NCI-H460 (cell line): ENCODE data around the gene OR9Q2. TPM values are rescaled to one million over a fixed set of nuclear protein-coding genes. Genes with fewer than 3 reads are reported as not detected.
"Not testable (repeated sequence)": the region's sequence is repeated elsewhere in the genome, so short reads cannot be mapped to it uniquely, and the experiment has no call there.

Source experiments
- DNase-seq: peaks from one replicate; pipeline ENCODE4 v3.0.0-alpha.2; 2016; ENCODE audit warnings: low read depth; ENCODE audit errors: extremely low read depth
- polyA plus RNA-seq: library from polyadenylated mRNA; depleted of rRNA; stranded (reverse); fragments of >200 nt; gene quantifications from 2 replicates; pipeline ENCODE4 v1.2.3, GENCODE V29; 2014; cell fraction: nucleus; rRNA removed
- total RNA-seq: library from RNA; depleted of rRNA; stranded (reverse); fragments of >200 nt; shearing (Covaris generic); gene quantifications from 2 replicates; pipeline ENCODE4 v1.2.3, GENCODE V29; 2014; rRNA removed

OR9Q2 gene, protein sequence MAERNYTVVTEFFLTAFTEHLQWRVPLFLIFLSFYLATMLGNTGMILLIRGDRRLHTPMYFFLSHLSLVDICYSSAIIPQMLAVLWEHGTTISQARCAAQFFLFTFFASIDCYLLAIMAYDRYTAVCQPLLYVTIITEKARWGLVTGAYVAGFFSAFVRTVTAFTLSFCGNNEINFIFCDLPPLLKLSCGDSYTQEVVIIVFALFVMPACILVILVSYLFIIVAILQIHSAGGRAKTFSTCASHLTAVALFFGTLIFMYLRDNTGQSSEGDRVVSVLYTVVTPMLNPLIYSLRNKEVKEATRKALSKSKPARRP
- not detected in 2 replicates for total RNA-seq
- not detected in 2 replicates for polyA plus RNA-seq

DNA sequence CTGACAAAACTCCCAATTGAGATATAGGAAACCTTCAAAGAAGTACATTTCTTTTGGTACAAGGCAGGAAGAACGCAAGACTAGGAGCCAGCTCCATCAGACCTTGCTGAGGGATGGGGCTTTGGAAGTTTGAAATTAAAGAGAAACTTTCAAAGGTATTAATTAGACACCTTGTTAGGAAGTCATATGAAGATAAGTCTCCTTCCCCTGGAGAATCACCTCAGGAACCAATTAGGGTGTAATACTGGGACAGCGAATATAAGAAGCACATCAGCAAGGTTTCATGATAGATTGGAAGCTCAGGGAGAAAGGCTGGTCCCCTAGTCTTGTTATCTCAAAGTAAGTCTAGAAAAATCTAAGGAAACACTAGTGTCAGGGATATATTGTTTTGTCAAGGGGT is at the start of gene OR9Q2:
TSS of gene OR9Q2 (plus strand) at position 301 of the 400 bp plus-strand sequence. CDS start 1,421 bp downstream, outside the sequence.
- DNase-seq: no peak

DNA sequence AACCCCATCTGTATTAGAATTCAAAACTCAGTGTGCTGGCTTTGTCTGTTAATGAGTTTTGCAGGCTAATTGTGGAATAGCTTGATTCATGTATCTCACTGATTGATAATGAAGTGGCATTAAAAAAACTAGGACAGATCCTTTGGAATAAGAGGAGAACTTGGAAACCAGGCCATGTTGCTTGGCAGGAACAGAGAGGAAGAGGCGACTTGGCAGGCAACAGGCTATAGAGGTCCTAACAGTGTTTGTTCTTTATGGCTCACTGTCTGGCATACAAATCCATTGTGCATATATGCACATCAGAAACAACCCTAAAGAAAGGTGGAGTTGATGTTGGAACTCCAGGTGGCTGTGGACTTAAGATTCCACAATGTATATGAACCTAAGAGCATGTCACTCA is 46.1 kb upstream of the OR9Q2 start:
- DNase-seq: no peak

DNA sequence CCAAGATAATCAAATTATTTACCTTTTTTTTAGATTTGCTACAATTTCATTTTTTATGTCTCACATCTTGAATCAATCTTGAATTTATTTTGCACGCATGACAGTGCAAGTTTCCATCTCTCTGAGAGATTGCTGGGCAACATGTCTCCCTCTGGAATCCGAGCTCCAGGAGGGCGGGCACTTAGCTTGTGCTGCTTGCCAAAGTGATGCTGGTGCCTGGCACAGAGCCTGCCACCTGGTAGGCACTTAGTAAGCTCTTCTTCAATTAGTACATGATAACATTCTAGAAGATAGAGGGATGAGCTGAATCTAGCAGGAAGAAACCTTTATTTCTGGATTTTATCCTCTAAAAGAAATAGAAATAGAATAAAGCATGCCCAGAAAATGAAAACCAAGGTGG is 36.1 kb upstream of the OR9Q2 start:
- DNase-seq: no peak

DNA sequence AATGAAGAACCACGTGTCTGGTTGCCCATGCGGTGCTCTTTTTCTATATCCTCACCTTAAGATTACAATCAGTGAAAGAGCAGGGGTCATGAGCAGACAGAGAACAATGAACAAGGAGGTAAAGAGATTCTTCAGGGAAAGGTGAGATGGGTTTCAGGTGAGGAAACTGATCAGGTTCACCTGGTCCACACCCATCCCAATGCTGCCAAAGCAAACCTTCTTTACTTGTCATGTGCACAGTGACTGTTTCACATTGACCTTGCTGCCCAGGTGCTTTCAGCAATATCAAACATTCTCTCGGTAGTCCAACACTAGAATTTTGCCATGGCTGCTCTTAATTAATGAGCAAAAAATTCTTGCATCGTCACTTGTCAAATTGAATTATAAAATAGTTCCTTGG is 24.5 kb upstream of the OR9Q2 start:
- DNase-seq: no peak

DNA sequence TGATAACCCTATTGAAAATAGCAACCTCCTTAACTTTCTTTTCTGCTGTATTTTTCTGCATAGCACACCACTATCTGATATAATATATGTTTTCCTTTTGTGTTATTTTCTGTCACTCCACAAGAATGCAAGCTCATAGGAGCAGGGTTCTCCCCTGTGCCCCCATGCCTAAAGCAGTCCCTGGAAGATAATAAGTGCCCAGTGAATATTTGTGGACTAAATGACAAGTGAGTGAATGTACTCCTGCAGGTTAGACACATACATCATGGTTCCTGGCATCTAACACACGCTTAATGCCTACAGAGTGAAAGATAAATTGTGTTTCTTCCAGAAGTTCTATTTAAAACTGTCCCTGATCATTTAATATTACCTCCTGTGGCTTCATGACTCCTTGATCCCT is 23.9 kb upstream of the OR9Q2 start:
- no peak for DNase-seq

DNA sequence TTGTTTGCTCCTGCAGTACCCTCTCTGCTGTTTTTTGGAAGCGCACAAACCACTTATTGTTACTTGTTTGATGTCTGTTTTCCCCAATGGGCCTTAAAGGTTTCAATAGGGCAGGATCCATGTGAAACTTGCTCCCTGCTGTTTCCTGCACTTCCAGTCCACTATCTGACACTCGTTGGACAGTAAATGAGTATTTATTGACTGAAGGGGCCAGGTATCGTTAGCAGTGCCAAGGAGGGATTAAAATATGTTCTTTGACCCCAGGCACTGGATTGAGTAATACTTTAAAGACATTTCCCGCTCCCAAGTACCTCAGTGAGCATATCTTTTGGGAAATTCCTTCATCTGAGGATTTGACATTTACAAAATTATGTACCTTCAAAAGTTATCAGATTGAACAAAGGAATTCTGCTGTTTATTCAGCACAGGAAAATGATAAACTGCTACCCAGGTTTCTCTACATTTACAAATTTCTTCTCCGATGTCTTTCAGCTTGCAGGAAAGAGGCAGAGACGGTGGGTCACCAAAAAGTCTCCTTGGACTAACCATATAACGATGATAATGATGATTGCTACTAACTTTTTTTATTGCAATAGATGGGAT is 23.3 kb upstream of the OR9Q2 start:
- no peak for DNase-seq

DNA sequence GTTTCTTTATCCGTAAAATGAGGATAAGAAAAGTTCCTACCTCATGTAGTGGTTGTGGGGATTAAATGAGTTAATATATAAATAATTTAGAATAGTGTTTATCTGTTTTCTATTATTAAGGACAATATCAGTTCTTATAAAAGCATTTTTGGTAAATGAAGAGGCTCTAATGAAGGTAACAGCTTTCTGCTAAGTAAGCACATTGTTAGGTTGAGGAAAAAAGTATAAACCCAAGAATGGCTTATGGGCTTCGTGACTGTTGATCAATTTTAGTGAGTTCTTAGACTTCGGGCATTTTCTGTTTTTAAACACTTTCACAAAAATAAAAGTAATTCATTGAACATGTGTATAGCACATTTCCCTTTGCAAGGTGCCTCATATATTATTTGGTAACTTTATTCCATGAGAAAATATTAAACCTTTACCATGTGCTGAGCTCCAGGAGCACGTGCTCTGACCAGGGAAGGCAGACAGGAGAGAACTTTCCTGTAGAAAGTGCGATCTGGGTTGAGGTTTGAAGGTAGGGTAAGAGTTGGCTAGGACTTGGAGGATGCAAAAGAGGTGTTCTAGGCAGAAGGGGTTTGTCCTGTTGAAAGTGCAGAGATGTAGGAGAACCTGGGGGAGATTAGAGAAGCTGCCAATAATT is 11.3 kb upstream of the OR9Q2 start:
- DNase-seq: no peak

DNA sequence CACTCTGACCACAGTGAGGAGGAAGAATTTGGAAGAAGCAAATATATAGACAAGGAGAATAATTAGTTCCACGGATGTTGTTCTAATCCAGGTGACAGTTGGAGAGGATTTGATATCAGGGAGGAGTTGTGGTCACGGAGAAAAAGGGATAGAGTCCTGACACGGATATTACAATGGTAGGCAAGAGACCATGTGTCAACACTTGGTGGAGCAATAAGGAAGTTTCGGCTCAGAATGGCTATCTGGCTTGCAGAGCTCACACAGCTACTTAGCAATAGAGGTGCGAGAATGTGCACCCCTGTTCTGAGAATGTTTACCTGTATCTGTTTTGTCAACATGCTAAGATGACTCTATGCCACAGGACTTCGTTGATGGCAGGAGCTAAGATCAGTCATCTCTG is 10.4 kb upstream of the OR9Q2 start:
- no peak for DNase-seq

DNA sequence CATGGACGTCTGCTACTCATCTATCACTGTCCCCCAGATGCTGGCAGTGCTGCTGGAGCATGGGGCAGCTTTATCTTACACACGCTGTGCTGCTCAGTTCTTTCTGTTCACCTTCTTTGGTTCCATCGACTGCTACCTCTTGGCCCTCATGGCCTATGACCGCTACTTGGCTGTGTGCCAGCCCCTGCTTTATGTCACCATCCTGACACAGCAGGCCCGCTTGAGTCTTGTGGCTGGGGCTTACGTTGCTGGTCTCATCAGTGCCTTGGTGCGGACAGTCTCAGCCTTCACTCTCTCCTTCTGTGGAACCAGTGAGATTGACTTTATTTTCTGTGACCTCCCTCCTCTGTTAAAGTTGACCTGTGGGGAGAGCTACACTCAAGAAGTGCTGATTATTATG is 9.2 kb upstream of the OR9Q2 start:
- no peak for DNase-seq

DNA sequence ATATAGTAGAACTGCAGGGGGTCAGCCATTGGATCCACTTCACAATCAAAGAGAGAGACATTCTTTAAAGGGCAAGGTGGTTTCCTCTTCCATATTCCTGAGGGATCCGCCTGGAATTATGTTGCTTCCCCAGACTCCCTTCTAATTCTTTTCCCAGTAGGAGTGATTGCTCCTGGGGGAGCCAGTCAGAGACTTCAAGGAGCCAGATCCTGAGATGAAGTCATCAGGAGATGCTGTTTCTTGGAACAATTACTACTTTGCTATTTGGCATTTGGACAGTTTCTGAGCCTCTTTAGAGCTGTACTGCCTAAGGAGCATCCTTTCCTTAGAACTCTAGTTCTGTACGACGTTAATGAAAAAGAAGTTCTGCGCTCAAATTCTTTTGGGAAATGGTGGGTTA is 1.9 kb upstream of the OR9Q2 start:
- DNase-seq: no peak

DNA sequence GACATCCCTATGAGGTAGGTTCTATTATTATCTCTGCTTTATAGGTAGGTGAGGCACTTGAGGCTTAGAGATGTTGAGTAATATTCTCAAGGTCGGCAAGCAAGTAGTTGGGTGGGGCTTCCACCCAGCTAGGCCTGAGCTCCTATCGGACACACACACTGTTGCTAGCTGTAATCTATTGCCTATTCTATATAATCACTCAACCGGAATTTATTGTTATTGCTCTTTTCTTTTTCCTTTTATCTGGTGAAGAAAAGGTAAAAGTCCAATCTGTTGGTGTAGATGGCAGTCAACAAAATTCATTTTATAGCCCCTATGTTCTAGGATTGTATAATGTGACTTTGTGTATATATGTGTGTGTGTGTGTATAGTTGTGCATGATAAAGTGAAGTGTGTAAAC is 3.4 kb downstream of the OR9Q2 start:
- no peak for DNase-seq

DNA sequence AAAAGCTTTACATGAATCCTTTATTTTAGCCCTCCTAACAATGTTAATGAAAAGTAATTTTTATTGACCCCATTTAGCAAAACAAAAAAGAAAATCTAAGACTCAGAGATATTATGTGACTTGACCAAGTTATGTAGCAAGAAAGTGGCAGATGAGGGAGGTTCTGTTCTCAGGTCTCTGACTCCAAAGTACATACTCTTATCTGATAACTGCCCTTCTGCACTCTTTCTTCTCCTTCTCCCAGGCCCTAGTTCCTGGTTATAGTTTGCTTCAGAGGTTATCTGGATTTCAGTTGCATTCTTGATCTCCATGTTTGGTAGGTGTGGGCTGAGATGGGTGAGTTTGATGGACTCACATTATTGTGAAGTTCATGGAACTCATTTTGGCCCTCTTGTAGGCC is 4.5 kb downstream of the OR9Q2 start:
- DNase-seq: no peak

DNA sequence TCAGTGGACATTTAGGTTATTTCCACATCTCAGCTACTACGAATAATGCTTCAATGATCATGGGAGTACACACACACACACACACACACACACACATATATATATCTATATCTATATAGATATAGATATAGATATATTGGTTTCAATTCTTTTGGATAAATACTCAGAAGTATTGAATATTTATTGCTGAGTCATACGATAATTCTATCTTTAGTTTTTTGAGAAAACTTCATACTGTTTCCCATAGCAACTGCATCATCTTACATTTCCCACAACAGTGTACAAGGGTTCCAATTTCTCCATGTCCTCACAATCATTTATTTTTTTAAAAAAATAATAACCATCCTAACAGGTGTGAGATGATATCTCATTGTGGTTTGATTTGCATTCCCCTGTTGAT is 7.1 kb downstream of the OR9Q2 start:
- no peak for DNase-seq

DNA sequence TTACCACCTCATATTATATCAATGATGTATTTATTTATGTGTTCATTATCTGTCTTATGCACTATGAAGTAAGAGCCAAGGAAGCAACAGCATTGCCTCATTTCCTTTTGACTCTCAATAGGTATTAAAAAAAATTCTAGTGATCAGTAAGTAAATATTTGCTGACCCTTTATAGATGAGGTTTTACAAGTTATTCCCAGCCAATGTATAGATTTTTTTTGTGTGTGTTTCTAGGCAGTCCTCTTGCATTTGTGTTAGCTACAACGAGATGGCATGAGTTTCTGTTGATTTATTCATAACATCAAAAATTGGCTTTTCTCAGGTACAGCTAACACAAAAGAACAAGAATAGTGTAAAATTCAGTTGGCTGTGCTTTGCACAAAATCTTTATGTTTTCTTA is 10.4 kb downstream of the OR9Q2 start:
- no peak for DNase-seq

DNA sequence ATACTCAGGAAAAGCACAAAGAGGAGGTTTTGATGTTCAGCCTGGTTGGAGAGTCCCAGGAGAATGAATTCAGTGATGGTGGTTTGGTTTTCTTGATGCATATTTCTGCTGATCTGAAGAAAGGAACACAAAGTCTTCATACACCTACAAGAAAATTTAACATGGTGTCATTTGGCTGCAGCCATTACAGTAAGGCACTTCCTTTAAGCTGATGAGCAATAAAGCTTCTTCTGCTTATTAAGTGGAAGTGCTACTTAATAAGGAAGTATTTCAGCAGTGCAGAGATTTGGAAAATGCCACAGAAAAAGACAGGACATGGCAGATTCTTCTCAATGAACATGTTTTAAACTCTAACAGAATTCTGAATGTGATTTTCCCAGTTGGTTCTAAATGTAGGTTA is 15.2 kb downstream of the OR9Q2 start, which contains the start of gene OR1S2:
TSS of gene OR1S2 (minus strand) at position 101 of the 400 bp plus-strand sequence. CDS start at position 101, 0 bp downstream.
- no peak for DNase-seq

DNA sequence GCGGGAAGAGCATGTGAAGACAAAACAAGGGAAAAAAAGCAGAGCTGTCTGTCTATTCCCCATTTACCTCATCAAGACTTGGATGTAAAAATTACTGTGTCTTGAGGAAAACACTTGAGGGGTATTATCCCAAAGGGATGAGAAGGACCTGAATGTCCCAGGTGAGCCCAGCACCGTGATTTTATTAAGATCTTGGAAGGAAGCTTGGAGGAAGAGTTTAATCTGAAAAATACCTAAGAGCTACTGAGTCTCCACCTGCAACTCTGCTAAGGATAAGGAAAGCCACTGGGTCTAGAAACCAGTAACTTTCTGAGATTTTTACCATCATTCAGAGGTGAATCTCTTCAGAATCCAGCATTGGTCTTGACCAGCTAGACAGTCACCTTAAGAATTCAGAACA is 23.6 kb downstream of the OR9Q2 start, which contains the start of gene OR1S1:
TSS of gene OR1S1 (plus strand) at position 301 of the 400 bp plus-strand sequence.
- DNase-seq: not testable (repeated sequence)

DNA sequence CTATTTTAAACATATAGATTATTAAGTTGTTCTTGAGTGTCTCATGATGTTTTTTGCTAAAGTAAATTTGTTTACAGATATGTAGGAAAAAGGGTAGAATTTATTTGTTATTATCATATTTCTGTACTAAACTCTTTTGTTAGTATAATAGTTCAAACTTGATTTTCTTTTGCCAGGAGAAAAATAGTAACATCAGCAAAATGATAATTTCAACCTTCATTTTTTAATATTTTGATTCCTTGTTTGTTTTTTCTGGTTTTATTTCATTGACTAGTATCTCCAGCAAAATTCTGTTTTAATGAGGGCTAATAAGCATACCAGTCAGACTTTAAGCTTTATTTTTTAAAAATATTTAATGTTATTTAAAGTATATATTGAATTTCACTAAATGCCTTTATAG is 27.6 kb downstream of the OR9Q2 start:
- DNase-seq: no peak

DNA sequence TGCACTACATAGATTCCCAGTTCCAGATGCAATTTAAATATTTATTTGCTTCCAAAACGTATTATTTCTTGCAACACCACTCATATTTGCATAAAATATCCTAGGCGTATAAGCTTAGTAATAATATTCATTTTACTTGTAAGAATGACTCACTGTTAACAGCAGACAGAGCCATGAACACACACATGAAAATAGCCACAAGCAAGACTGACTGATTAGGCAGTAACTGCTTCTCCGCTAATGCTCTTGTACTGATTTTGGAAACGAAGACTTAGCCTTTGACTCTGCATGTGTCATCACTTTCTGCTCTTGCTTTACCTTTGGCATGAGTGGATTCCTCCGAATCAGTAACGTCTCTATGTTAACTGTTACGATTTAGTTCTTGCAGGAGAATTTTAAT is 33.9 kb downstream of the OR9Q2 start:
- DNase-seq: no peak

DNA sequence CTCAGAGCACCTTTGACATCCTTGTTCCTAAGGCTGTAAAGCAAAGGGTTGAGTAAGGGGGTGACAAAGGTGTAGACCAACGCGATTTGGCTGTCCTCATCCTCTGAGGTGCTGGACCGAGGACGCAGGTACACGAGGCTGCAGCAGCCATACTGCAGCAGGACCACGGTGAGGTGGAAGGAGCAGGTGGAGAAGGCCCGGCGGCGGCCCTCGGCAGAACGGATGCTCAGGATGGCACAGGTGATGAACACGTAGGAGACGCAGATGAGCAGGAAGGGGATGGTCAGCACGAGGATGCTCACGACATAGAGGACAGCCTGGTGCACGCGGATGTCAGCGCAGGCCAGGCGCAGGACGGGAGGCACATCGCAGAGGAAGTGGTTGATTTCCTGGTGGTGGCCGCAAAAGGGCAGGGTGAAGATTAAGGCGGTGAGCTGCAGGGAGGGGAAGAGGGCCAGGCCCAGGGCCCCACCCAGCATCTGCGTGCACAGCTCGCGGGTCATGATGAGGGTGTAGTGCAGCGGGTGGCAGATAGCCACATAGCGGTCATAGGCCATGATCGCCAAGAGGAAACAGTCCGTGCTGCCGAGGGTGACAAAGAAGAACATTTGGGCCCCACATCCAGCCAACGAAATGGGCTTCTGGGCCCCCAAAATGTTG is 39.2 kb downstream of the OR9Q2 start:
- DNase-seq: no peak
